K562 (cell line): ENCODE data around the gene MKNK1. TPM values are rescaled to one million over a fixed set of nuclear protein-coding genes. Genes with fewer than 3 reads are reported as not detected.
A peak's percentile ranks its signal among the peaks of the same experiment; 100 is the strongest.

ENCODE experiments used
- AFF4 ChIP-seq: sonication (generic); formaldehyde crosslinking; IDR thresholded peaks from 2 replicates; pipeline ENCODE4 v1.8.0; 2023; ENCODE audit warnings: mild to moderate bottlenecking, missing genetic modification reagents
- CBFA2T2 ChIP-seq: fragments of 450-650 bp; conservative IDR thresholded peaks from 2 replicates; pipeline ENCODE4 v1.6.1; 2017; ENCODE audit warnings: mild to moderate bottlenecking
- CCNT2 ChIP-seq: IDR thresholded peaks from 2 replicates; pipeline ENCODE4 v1.6.1; 2011; ENCODE audit warnings: borderline replicate concordance, low read depth, mild to moderate bottlenecking, moderate library complexity, mixed read lengths, low read length; ENCODE audit not compliant: insufficient read length; ENCODE audit errors: extremely low read depth
- ETS1 ChIP-seq: conservative IDR thresholded peaks from 2 replicates; pipeline ENCODE4 v1.6.1; 2011; ENCODE audit warnings: low read depth, mild to moderate bottlenecking, low read length; ENCODE audit not compliant: control insufficient read depth
- FOXK2 ChIP-seq, 2 experiments: fragments of 450-650 bp; IDR thresholded peaks in 1 of 2; conservative IDR thresholded peaks in 1 of 2; 2 replicates each; pipeline ENCODE4 v1.6.1; 2016; ENCODE audit warnings: low read depth in 2 of 2, mild to moderate bottlenecking in 1 of 2
- KLF6 ChIP-seq: fragments of 250-450 bp; sonication (Bioruptor Pico); IDR thresholded peaks from 2 replicates; pipeline ENCODE4 v1.4.0; 2020; ENCODE audit warnings: mild to moderate bottlenecking, moderate library complexity, borderline replicate concordance
- MCM7 ChIP-seq, 2 experiments: fragments of 450-650 bp; IDR thresholded peaks; 2 replicates each; pipeline ENCODE4 v1.6.1; 2016 to 2018
- POLR2A ChIP-seq: fragments of 450-650 bp; conservative IDR thresholded peaks from 2 replicates; pipeline ENCODE4 v1.6.1; 2016
- TAF7 ChIP-seq: fragments of 450-650 bp; IDR thresholded peaks from 2 replicates; pipeline ENCODE4 v1.6.1; 2016; ENCODE audit warnings: missing genetic modification characterization, missing compliant biosample characterization
- USF1 ChIP-seq: sonication (generic); formaldehyde crosslinking; IDR thresholded peaks from 2 replicates; pipeline ENCODE4 v1.9.0; 2022; ENCODE audit warnings: mild to moderate bottlenecking, missing genetic modification reagents
- ZNF212 ChIP-seq: fragments of 450-650 bp; formaldehyde crosslinking; IDR thresholded peaks from 2 replicates; pipeline ENCODE4 v1.4.0; 2020; ENCODE audit warnings: mild to moderate bottlenecking
- ZNF311 ChIP-seq: fragments of 250-450 bp; sonication (Bioruptor Pico); IDR thresholded peaks from 2 replicates; pipeline ENCODE4 v1.4.0; 2020; ENCODE audit warnings: mild to moderate bottlenecking, moderate library complexity
- ZNF407 ChIP-seq: fragments of 450-650 bp; IDR thresholded peaks from 2 replicates; pipeline ENCODE4 v1.6.1; 2016; ENCODE audit warnings: low read depth
- polyA plus RNA-seq, 8 experiments: library from polyadenylated mRNA; depleted of rRNA in 4 of 8; stranded (reverse) in 5 of 8; unstranded in 3 of 8; fragments of >200 nt; fragmentation: Nextera tagmentation in 2 of 8; fragmentation: Illumina TruSeq in 1 of 8; extraction: Ambion mirVana in 2 of 8; extraction: Trizol in 1 of 8; gene quantifications; 2 replicates each; pipeline versions ENCODE4 v1.2.1 to v1.2.3, GENCODE V29; 2011 to 2014; ENCODE audit warnings: inconsistent platforms in 1 of 8, missing spikeins in 1 of 8
- total RNA-seq, 7 experiments: library from RNA; depleted of rRNA in 6 of 7; stranded (reverse); fragments of >200 nt in 6 of 7; fragmentation: Illumina TruSeq in 2 of 7; extraction: Trizol in 2 of 7; gene quantifications; 2 replicates each; pipeline versions ENCODE4 v1.2.1 to v1.2.3, GENCODE V29; 2011 to 2021; ENCODE audit warnings: low replicate concordance in 1 of 7

The MKNK1 gene
- total and polyA plus RNA-seq, 9 of the 15 experiments (the other 6 are each of a cell fraction or from before 2014, with no cell fraction given), result 27.7 to 51.3 (median 43.7) TPM

- TF ChIP-seq ZNF311 (no peak), ETS1 (peak; percentile 54; the same call in 1 of the 2 replicates), USF1 (CRISPR knock-in tag) (peak; percentile 60; the same call in 1 of the 2 replicates), CCNT2 (no peak), MCM7 (IDR thresholded peaks at IDR 0.05) (no peak), POLR2A (0 out of 2 replicates have a peak, but pooled peaks have one; percentile 34), AFF4 (CRISPR knock-in tag) (peak; percentile 13; the same call in 1 of the 2 replicates), TAF7 (tag) (no peak), ZNF407 (no peak), KLF6 (CRISPR knock-in tag) (no peak), FOXK2 (conservative IDR thresholded peaks at IDR 0.05 in 1 of 2, IDR thresholded peaks at IDR 0.05 in 1 of 2; ENCODE audit: low read depth in 2 of 2) (peak; percentile 64 to 68; a peak in 3 of 4 replicates), ZNF212 (CRISPR knock-in tag) (no peak), CBFA2T2 (peak; percentile 34; the same call in 1 of the 2 replicates)
Observed at GRCh38 chr1:46520063-46520911, 83.8 kb downstream of the MKNK1 start (continued).
